ENCODE results near the gene RHOD.

Gene RHOD, protein sequence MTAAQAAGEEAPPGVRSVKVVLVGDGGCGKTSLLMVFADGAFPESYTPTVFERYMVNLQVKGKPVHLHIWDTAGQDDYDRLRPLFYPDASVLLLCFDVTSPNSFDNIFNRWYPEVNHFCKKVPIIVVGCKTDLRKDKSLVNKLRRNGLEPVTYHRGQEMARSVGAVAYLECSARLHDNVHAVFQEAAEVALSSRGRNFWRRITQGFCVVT

DNA sequence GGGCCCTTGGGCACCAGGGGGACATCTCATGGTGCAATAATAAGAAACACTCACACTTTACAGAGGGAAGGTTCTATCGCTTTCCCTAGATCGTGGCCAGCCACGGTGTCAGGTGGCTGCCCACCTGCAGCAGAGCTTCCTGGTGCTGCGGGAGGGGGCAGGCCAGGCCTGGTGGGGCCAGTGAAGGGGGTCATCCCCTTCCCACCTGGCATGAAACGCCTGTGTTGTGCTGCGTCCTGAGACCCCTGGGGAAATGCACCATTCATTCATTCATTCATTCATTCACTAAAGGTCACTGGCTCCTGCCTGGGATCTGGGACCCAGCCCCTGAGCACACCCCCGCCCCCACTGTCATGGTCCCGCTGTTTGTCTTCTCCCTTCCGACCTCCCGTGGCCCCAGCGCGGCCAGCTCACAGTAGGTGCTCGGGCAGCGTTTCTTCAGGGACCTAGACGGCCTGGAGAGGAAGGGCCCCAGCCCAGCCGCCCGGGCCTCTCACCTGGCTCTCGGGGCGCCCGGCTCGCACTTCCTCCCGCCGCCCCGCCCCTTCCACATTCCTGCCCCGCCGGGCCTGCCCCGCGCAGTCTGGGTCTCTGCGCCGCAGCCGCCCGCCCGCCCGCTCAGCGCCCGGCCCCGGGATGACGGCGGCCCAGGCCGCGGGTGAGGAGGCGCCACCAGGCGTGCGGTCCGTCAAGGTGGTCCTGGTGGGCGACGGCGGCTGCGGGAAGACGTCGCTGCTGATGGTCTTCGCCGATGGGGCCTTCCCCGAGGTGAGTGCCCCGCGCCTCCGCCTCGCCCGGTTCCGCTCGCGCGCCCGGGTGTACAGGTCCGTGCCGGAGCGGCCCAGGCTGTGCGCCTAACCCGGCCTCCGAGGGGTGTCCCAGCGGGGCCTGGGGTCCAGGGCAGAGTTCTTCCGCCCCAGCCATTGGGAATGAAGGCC is at the start of gene RHOD:
RHOD (plus strand) TSS at position 581 of the 938 bp plus-strand sequence; CDS start at position 637, 56 bp downstream.
- DNase-seq = no peak

DNA sequence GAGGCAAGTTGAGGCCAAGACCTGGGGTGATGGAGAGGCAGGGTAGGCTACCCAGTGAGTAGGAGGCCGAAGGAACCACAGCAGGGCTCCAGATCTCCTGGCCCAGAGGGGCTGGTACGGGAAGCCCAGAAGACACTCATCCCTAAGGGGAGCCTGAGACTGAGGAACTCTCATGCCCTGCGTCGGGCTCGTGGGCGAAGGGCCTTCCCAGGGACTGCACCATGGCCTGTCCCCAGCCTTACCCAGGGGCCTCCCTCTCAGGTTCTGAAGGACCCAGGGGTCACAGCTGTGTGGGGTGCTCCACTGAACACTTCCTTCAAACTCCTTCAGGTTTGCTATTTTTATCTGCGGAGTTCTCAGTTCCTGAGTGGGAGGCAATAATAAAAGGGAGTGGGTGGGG is 49.5 kb upstream of the RHOD start:
- no peak for DNase-seq

DNA sequence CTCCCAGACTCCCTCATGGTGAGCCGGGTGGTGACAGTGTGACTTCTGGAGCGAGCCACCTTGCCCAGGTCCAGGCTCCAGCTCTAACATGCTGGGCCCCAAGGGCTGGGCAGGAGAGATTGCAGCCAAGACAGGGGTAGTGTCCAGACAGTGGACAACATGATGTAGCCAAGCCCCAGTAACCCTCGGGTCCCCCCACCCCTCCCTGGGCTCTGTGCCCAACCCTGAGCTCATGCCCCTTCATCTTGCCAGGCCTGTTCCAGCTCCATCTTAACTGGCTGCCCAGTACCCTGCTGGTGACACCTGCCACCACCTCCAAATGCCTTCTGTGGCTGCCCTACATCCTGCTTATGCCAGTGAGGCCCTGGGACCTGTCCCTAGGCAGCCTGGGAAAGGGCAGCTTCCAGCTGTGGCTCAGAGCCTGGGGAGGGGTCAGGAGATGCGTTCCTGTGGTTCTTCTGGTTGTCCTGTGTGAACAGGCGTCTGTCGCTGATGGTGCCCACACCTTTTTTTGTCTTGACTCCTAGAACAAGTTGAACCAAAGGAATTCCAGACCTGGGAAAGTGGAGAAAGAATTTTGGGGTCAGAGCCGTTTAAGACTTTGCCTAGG is 46.2 kb upstream of the RHOD start:
- DNase-seq = no peak

DNA sequence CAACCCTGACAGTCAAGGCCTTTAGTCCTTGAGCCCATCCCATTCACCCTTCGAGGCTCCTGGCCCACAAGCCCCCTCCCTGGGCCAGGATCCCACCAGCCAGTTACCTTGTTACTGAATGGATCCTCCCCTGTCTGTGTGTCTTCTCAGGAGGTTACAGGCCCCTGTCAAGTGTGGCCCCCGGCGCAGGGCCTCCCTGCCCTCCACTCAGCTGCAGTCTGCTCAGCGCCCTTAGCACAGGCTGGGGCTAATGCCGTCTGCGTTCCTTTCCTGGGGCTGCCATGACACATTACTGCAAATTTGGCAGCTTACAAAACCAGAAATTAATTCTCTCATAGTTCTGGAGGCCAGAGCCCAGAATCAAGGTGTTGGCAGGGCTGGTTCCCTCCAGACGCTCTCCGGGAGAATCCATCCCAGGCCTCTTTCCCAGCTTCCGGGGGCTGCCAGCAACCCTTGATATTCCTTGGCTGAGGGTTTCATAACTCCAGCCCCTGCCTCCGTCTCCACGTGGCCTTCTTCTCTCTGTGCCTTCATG is 43.1 kb upstream of the RHOD start:
- no peak for DNase-seq

DNA sequence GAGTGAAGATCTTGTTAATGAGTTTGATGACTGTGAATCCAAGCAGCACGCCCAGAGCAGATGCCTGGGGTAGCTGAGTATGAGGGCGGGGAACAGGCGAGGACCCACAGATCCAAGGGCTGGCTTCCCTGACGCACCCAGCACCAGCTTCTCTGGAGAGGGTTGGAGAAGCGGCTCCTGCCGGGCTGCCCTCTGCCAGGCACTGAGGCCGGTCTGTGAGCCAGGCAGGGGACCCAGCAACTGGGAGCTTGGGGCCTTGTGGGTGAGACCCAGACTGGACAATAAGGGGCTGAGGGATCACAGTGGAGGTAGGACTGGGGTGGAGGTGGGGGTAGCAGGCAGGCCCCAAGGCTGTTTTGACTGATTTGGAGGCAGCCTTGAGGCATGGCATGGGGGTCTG is 42.3 kb upstream of the RHOD start:
- DNase-seq = no peak

DNA sequence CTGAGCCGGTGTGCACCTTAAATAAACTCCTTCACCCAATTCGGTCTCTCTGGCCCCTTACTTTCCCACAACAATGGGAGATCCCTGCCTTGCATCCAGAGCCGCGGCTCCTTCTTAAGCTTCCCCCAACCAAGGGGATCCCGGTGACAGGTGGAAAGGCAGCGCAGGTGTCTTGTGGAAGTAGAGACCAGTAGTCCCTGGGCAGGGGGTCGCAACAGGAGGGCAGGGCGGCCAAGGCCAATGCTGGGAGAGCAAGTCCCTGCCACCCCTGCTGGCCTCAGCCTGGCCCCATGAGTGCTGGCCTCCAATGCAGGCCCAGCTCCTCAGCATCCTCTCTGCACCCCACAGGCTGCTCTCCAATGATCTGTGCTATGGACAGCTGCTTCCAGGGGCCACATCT is 41.6 kb upstream of the RHOD start:
- DNase-seq = no peak

DNA sequence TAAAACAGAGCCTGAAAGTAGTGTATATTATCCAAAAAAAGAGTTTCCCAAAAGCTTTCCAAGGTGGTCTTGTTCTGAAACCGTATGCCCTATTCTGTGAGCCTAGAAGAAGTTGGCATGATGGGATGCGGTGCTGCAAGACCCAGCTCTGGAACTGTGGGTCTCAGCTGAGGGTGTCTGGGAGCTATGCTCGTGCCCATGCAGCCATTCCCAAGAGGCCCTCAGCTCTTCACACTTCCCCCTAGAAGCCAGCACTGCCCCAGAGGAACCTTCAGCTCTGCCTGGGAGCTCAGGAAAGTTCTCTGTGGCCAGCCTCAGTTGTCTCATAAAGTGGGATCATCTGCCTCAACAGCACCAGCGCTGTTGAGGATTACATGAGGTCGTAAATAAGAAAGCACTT is 40.1 kb upstream of the RHOD start:
- no peak for DNase-seq

DNA sequence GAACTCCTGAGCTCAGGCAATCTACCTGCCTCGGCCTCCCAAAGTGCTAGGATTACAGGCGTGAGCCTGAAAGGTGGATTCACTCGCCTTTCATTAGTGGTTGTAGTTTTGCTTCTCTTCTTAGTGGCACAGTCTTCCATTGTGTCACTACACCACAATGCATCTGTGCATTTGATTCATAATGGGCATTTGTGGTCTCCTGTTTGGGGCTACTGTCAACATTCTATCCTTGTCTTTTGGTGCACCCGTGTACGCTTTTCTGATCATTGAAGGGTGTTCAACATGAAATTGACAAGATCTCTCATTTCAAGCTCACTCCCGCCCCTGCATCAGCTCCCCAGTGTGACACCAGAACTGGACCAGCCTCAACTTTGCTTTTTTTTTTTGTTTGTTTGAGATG is 35.7 kb upstream of the RHOD start:
- no peak for DNase-seq

DNA sequence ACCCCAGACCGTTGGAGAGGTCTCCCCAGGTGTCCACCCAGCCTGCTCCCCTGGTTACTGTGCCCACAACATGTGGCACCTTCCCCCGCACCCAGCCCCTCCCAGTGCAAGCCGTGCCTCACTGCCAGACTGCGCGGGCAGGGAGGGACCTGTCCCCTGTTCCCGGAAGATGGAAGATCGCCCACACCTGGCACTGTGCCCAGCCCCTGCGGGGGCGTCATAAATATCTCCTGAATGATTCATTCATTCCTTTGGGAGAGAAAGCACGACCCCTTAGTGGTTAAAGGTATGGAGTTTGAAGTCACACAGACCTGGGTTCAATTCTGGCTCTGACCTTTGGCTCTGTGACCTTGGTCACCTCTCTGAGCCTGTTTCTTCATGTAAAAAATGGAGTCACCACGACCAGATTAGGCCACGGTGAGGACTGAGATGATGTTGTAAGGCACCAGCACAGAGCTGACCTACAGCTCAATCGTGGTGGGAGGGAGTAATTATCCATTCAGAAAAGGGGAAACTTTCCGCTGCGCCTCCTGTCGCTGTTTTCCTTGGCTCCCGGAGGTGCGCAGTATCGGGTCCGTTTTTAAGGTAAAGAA is 34.2 kb upstream of the RHOD start:
- no peak for DNase-seq

DNA sequence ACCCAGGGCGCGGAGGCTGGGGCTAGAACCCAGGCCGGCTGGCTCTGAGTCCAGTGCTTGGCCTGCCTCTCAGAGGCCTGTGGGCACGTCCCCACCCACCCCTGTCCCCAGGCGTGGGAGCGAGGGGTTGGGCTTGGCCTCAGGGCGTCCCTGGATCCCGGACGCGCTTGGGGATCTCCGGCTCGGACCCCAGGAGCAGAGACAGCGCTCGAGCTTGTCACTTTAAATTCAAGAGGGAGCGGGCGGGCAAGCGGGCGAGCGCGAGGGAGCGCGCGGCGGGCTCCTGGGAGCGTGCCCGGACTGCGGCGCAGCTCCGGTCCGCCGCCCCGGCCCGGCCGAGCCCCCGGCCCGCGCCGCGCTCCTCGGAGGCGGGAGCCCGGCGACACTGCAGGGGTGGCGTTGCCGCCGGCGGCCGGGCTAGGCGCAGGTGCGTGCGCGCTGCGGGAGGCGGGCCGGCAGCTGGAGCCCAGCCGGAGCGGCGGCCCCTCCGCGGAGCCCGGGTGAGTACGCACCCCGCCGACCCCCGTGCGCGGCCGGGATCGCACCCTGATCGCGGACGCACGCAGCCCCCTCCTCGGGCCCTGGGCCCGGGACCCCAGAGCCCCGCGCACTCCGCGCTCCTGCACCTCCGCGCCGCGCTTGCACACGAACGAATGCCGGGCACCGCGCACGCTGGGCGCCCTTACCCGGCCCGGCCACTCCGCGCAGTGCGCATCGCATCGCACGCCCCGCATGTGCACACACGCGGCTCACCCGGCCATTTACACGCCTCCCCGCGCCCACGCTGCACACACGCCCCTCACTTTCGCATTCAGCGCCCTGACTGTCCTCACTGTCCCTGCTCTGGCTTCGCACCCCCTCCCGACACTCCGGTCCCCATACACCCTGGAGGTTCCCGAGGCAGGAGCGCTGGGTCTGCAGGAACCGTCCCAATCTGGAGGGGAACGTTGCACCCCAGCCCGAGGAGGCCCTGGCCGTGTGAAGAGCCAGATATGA is 33.4 kb upstream of the RHOD start, which contains the start of gene SYT12:
SYT12 (plus strand) TSS at position 174 of the 996 bp plus-strand sequence. CDS start 7,011 bp downstream, outside the sequence.
- DNase-seq = peak in 1 of 2 donors; percentile 16

DNA sequence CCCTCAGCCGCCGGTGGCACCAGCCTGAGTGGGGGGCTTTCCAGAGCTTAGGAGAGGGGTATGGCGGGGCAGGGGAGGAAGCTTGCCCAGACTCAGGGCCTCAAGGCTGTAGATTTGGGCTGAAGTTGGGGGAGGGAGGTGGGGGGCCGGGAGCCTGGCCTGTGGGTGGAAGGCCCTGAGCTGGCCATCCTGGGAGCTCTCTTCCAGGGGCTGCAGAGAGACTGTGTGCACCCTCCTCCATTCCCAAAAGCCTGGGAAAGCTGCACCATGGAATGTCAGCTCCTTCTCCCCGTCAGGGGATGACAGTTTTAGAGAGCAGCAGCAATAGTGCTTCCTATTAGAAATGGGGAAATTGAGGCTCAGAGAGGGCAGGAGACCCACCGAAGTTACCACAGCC is 32.7 kb upstream of the RHOD start:
- no peak for DNase-seq

DNA sequence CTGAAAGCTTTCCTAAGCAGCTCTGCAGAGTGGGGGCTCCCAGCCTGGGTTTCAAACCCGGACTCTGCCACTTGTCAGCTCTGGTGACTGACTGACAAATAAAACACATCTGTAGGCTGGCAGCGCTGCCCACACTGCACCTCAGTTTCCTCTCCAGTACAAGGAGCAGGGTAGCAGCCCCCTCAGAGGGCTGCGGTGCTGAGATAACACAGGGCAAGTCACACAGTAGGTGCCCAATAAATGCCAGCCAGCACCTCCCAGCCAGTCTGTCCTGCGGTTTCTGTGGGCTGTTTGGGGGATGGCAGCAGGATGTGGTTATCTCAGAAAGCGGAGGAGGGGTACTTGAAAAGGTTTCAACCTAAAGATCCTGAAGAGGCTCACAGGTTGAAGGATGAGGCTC is 32.2 kb upstream of the RHOD start:
- DNase-seq = no peak

DNA sequence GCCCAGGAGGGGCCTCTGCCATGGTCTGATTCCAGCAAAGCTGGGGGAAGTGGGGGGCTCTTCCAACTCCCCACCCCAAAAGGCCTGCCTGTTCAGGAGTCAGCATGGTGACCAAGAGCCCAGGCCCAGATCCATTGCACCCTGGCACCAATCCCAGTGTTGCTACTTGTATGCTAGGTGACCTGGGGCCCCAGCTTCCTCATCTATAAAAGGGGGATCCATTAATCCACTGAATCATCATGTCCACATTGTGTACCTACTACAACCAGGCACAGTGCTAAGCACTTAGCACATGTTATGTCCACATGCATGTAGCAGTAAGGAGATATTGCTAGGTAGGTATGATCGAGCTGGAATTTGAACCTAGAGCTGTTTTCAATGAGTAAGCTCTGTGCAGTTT is 31.7 kb upstream of the RHOD start:
- no peak for DNase-seq

DNA sequence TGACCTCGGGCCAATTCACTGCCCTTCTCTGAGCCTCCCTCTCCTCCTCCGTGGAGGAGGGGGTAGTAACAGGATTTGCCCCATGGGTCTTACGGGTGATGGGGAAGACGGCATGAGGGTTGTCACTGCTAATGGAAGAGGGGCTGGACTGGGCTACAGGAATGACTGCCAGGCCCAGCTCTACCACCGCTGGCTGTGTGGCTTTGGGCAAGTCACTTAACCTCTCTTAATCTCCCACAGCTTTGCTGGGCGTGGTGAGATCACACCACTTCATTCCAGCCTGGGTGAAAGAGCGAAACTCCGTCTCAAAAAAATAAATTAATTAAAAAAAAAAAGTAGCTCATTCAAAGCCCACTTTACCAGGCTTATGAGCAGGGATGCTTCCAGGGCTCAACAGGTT is 30.9 kb upstream of the RHOD start:
- no peak for DNase-seq

DNA sequence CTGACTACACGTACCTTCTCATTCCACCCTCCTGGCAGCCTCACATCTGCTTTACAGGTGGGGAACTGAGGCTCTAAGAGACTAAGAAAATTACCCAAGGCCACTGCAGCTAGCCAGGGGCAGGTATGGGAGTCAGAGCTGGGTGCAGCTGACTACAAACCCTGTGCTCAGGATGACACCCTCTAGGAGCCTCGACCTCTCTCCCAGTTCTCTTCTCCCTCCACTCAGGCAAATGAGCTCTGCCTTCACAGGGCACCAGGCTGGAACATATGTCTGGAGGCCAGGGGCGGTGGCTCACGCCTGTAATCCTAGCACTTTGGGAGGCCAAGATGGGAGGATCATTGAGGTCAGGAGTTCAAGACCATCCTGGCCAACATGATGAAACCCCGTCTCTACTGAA is 29.7 kb upstream of the RHOD start:
- no peak for DNase-seq

DNA sequence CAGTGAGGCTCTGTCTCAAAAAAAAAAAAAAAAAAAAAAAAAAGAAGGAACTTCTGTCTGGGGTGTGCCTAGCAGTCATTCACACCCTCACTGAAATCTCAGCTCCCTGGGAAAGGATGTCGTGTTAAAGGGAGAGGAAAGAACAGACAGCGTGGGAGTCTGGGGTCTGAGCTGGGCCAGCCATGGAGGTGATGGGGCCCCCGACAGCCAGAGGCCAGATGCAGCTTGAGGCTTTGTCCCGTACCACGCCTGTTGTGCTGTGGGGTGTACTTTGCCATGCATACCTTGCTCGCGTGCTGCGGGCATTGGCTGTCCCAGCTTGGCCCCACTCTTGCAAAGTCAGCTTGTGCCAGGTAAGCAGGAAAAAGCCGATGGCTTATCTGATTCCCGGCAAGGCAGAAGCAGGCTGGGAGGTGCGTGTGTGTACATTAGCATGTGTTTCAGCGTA is 29.1 kb upstream of the RHOD start:
- no peak for DNase-seq

DNA sequence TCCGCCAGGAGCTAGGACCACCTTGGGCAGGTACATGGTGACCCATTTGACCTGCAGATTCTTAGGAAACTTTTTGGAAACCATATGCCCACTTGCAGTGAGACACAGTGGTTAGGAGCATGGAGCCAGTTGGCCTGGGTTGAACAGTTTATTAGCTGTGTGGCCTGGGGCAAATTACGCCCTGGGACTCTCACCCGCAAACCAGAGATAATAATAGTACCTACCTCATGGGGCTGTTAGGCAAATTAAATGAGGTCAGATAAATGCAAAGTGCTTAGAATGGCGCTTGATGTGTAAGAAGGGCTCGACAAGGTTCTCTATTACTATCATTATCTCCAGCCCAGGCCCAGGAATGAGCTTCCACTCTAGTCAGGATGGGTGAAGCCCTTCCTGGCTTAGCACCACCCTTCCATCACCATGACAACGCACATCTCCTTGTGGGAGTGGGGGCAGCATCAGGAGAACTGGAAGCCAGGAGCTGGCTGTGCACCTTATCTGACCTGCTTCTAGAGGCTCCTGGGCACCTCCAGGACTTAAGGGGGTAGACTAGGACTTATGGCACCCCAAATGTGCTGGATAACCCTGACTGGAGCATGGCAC is 28.6 kb upstream of the RHOD start:
- no peak for DNase-seq

DNA sequence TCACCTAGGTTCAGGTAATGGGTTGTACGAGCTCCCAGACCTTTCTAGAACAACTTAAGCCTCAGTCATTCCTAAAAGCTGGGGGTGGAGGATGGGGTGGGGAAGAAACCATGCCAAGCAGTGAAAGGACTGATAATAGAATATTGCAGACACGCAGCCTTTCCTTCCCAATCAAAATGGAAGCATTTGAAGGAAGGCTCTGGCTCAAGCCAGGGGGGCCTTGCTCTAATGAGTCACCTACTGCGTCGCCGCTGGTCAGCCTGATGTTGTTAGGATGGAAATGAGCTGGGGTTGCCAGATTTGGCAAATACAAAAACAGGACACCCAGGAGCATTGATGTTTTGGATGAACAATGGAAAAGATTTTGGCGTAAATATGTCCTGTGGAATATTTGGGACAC is 27.5 kb upstream of the RHOD start:
- DNase-seq = no peak

DNA sequence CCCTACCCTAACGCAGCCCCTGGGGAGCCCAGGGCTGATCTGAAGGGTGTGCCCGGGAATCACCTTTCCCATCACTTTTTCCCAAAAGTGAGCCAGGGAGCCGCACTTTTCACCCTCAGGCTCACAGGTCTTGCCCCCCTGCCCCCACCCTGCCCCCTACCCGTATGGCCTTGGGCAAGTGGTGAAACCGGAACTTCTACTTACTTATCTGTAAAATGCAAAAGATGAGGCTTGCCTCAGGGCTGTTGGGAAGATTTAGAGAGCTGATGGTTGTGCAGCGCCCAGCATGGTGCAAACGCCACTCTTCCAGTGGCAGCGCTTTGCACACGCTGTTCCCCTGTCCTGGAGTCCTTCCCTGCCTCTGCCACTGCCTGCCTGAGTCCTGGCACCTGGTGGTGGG is 25.7 kb upstream of the RHOD start:
- DNase-seq = no peak

DNA sequence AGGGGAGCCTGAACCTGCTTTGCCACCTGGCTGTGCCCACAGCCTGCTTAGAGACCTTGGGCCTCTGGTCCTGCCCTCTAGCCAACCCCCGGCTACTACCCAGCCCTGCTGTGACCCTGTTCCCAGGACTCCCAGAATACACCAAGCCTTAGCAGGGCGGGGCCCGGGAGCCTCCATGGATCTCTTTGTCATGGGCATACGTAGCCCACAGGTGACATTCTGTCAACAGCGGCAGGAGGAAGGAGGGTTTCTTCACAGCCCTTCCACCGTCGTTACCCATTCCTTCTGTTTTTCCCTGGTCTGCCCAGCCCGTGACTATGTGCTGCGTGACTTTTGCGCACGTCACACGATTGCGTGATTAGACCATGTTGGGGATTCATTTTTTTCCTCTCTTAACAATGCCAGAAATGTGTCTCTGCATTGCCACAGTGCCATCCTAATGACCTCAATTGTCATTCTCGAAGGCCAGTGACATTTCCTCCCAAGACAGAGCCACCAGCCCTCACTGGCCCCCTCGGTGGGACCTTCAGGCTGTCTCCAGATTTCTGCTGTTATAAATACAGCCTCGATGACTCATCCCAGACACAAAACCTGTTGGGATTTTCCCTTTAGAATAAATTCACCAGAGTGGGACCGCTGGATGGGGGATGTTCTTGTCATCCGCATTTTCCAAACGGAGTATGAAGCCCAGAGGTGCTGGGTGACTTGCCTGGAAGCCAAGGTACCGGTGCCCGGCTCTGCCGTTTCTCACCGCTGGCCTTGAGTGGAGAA is 24.7 kb upstream of the RHOD start:
- no peak for DNase-seq
